Erythroblast (primary cell): ENCODE measurements around the gene PFDN6.

Experiments used
- GATA1 ChIP-seq: IDR thresholded peaks from 2 replicates; pipeline ENCODE4 v1.6.1; 2011; ENCODE audit warnings: low read depth, mild to moderate bottlenecking, control low read depth, low read length, moderate library complexity
- POLR2A ChIP-seq: IDR thresholded peaks from 2 replicates; pipeline ENCODE4 v1.6.1; 2011; ENCODE audit warnings: mild to moderate bottlenecking, low read length

DNA sequence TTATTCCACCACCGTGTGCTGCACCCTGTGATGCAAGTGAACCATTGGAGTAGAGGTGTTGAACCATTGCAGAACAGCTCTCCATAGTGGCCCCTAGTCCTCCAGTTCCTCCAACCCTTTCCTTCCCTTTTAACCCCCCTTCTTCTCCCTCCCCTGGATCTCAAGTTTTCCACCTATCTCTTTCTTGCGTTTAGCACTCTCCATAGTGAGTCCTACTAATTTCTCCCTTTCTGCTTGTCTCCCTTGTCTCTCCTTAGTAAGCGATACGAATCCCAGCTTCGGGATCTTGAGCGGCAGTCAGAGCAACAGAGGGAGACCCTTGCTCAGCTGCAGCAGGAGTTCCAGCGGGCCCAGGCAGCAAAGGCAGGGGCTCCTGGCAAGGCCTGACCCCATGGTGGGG, 1.1 kb downstream of the PFDN6 start:
- TF ChIP-seq POLR2A, result no peak
- no peak for TF ChIP-seq GATA1
